MCF 10A (cell line): ENCODE results near the gene NIT1. TPM values are rescaled to one million over a fixed set of nuclear protein-coding genes. Genes with fewer than 3 reads are reported as not detected.

ENCODE experiments used
- BruUV-seq: library from RNA; stranded (reverse); fragments of 400-500 nt; replicated peaks from 2 replicates; lab custom pipeline; 2021; lab: Mats Ljungman, UMichigan
- CTCF ChIA-PET: fragments of 300-600 bp; sonication (Branson Sonifier 250); formaldehyde crosslinking; extraction: SDS; loops from one replicate; lab custom pipeline; 2021; ENCODE audit warnings: antibody characterized with exemption, inconsistent platforms; lab: Yijun Ruan, JAX
- POLR2A ChIA-PET: fragments of 300-600, 350-650 bp; sonication (Branson Sonifier 250); formaldehyde crosslinking; extraction: SDS; loops from one replicate; lab custom pipeline; 2020; ENCODE audit warnings: antibody characterized with exemption, inconsistent platforms; lab: Yijun Ruan, JAX
- DNase-seq: peaks from one replicate; pipeline ENCODE4 v3.0.0-alpha.2; 2018; ENCODE audit not compliant: unreplicated experiment
- H3K27ac Mint-ChIP-seq: one replicate; pipeline ENCODE4 v1.8.0; 2022; ENCODE audit warnings: mild to moderate bottlenecking, low read depth, mixed read lengths; ENCODE audit not compliant: unreplicated experiment
- H3K27me3 Mint-ChIP-seq: one replicate; pipeline ENCODE4 v1.8.0; 2022; ENCODE audit warnings: mixed read lengths; ENCODE audit not compliant: insufficient read depth, unreplicated experiment
- H3K36me3 Mint-ChIP-seq: one replicate; pipeline ENCODE4 v1.8.0; 2022; ENCODE audit warnings: mild to moderate bottlenecking, moderate library complexity, mixed read lengths; ENCODE audit not compliant: insufficient read depth, unreplicated experiment
- H3K4me1 Mint-ChIP-seq: one replicate; pipeline ENCODE4 v1.8.0; 2022; ENCODE audit warnings: mixed read lengths; ENCODE audit not compliant: insufficient read depth, unreplicated experiment
- H3K4me3 Mint-ChIP-seq: one replicate; pipeline ENCODE4 v1.8.0; 2022; ENCODE audit warnings: mild to moderate bottlenecking, moderate library complexity, mixed read lengths; ENCODE audit not compliant: unreplicated experiment
- H3K9me3 Mint-ChIP-seq: one replicate; pipeline ENCODE4 v1.8.0; 2022; ENCODE audit warnings: mixed read lengths; ENCODE audit not compliant: unreplicated experiment
- intact Hi-C: fragments of 100-400 bp; cut with micrococcal nuclease; formaldehyde crosslinking; loops from 2 replicates; pipeline ENCODE4 v1.14.1; 2022
- total RNA-seq: library from RNA; stranded (reverse); gene quantifications from 2 replicates; pipeline ENCODE4 v1.2.3, GENCODE V29; 2022
- TF ChIP-seq, protein P1 (sequence below): fragments of 200-600 bp; IDR thresholded peaks from one replicate; pipeline ENCODE4 v1.8.0; 2022; ENCODE audit warnings: antibody characterized with exemption, mild to moderate bottlenecking; ENCODE audit not compliant: unreplicated experiment

The NIT1 gene
- total RNA-seq, 1 experiment from 2014 or later = 73.4 TPM

DNA sequence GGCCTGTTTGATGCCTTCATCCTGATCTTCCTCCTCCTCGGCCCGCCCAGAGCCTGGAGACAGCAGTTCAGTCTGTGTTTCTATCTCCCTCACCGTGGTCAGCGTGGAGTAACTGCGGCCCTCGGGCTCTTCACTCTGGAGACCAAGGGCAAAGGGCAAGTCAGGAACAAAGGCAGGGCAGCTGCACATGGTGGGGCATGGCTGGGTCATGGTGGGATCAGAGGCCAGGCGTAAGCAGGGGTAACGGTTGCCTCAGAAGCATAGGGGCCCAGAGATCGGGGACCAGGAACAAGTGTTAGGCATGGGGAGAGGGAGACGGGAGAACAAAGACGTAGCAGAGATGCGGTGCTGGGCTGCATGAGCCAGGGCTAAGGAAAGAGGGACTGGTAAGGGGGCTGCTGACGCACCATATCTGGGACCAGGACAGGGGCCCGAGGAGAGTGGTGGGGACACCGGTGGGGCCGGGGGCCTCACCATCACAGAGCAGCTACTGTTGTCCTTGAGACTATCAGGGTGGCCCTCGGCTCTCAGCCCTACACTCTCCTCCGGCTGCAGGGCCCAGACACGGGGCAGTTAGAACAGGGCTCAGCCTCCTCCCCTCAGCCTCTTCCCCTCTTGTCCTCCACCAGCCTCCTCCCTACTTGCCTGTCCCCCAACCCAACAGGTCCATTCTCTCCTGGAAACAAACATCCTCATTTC lies 45.0 kb upstream of the NIT1 start:
- Mint-ChIP-seq H3K27ac (peak overlapping the region; percentile 95), H3K36me3 (peaks cover 17% of the 10 kb centered on the region), H3K4me3 (peak overlapping the region; percentile 90), H3K4me1 (peaks cover 51% of the 10 kb centered on the region), H3K27me3 (no peaks in the 10 kb centered on the region), H3K9me3 (no peaks in the 10 kb centered on the region)
- no TSS peak for BruUV-seq
- intact Hi-C loops = loop anchor here (1.0 to 2.0 kb wide), 3 partner anchors 10 to 60 kb away; partner anchors contain the start of gene DEDD
- ChIA-PET POLR2A (interaction anchor here (0.7 to 7.3 kb wide), 19 partner anchors 8 to 121 kb away, joined by 3 to 122 read pairs (median 9); partner anchors contain the start of genes DEDD, F11R, NIT1 and PFDN2), CTCF (interaction anchor here (0.6 to 14.2 kb wide), 32 partner anchors 7 to 769 kb away, joined by 3 to 331 read pairs (median 4); partner anchors contain the start of genes F11R, KLHDC9 and USF1)
- TF ChIP-seq, protein P1, sequence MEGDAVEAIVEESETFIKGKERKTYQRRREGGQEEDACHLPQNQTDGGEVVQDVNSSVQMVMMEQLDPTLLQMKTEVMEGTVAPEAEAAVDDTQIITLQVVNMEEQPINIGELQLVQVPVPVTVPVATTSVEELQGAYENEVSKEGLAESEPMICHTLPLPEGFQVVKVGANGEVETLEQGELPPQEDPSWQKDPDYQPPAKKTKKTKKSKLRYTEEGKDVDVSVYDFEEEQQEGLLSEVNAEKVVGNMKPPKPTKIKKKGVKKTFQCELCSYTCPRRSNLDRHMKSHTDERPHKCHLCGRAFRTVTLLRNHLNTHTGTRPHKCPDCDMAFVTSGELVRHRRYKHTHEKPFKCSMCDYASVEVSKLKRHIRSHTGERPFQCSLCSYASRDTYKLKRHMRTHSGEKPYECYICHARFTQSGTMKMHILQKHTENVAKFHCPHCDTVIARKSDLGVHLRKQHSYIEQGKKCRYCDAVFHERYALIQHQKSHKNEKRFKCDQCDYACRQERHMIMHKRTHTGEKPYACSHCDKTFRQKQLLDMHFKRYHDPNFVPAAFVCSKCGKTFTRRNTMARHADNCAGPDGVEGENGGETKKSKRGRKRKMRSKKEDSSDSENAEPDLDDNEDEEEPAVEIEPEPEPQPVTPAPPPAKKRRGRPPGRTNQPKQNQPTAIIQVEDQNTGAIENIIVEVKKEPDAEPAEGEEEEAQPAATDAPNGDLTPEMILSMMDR = no peak
- DNase-seq = no peak

DNA sequence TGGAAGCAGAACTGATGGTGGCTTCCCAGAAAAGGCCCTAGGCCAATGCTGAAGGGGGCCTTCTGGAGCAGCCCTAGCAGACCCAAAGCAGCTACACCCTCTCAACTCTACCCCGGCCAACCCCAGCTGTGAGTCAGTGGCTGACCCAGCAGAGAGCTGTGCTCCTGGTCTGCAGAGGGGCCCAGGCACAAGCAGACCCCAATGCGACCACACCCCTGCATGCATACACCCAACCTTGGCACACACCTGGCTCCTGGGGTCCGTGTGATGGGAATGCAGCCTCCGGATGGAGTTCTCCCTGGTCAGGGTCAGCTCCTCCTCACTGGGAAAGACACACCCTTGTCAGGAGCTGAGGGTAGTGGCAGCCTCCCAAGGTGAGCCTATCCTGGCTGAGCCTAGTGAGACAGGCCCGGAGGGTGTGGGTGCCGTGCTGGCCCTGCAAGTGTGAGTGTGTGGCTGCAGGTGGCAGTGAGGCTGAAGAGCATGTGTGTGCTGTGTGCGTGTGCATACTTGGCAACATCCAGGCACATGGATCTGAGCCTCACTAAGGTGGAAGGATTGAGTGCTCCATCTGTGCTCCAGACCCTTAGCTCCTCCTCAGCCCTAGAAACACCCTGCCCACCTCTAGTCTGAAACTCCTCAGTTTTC lies 44.3 kb upstream of the NIT1 start:
- intact Hi-C loops = loop anchor here (1.0 to 2.0 kb wide), 5 partner anchors 10 to 80 kb away; partner anchors contain the start of gene DEDD
- no TSS peak for BruUV-seq
- Mint-ChIP-seq H3K4me3 (peak overlapping the region; percentile 90), H3K4me1 (peaks cover 50% of the 10 kb centered on the region), H3K27ac (peak overlapping the region; percentile 95), H3K27me3 (no peaks in the 10 kb centered on the region), H3K36me3 (peaks cover 17% of the 10 kb centered on the region), H3K9me3 (no peaks in the 10 kb centered on the region)
- peak; percentile 95 for DNase-seq
- TF ChIP-seq, protein P1 = peak; percentile 27
- POLR2A ChIA-PET = interaction anchor here (0.5 to 7.3 kb wide), 29 partner anchors 9 to 423 kb away, joined by 3 to 122 read pairs (median 6); partner anchors contain the start of genes DEDD, F11R, NIT1 and PFDN2
- CTCF ChIA-PET = interaction anchor here (0.5 to 14.2 kb wide), 33 partner anchors 9 to 944 kb away, joined by 3 to 331 read pairs (median 4); partner anchors contain the start of genes F11R, KLHDC9 and USF1

DNA sequence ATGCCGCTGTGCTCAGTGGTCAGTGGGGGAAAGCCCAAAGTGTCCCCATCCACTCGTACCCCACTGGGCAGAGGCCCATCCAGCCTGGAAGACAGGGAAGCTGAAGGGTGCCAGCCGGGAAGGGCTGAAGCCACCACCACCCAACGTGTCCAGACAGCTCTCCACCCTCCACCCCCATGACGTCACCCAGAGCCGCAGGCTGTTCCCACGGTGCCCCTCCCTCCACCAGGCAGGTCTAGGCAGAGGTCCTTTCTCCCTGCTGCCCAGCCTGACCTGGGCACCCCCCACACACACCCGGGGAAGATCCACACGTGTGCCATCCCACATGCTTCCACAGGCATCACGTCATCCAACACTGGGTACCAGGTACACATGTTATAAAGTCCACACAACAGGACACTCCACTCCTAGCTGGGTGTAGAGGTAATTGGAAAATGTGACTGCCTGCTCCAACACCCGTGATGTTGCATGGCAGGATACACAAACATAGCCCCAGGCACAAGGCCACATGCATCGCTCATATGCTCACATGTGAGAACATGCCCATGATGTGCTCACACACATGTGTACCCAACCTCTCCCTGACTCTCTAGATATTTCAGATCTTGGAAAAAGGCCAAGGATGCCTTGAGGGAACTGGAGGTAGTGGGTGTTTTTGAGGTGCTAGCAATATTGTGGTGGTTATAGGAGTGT lies 43.1 kb upstream of the NIT1 start:
- Mint-ChIP-seq H3K4me3 (peak overlapping the region; percentile 90), H3K9me3 (no peaks in the 10 kb centered on the region)

More for the DNA sequence above, 43.1 kb upstream of the NIT1 start:
- Mint-ChIP-seq H3K27ac (peak overlapping the region; percentile 95), H3K27me3 (no peaks in the 10 kb centered on the region), H3K4me1 (peaks cover 48% of the 10 kb centered on the region), H3K36me3 (peaks cover 17% of the 10 kb centered on the region)
- intact Hi-C loops = loop anchor here (1.0 kb wide), 2 partner anchors 40 to 82 kb away; no protein-coding TSS in a partner anchor
- ChIA-PET POLR2A (interaction anchor here (0.5 to 7.3 kb wide), 30 partner anchors 9 to 425 kb away, joined by 3 to 122 read pairs (median 5); partner anchors contain the start of genes DEDD, F11R, NIT1 and PFDN2), CTCF (interaction anchor here (0.6 to 14.2 kb wide), 18 partner anchors 9 to 348 kb away, joined by 3 to 331 read pairs (median 5); partner anchors contain the start of genes F11R, KLHDC9, NIT1 and PFDN2)
- TF ChIP-seq, protein P1 = no peak
- peak; percentile 96 for DNase-seq
- no TSS peak for BruUV-seq
